ENCODE data around the gene NR2C2.

Gene NR2C2

GRCh38 chr3:14923476-14923875, 23.9 kb upstream of the NR2C2 start:
- Histone ChIP-seq H3K18ac (ENCODE audit: low read length) (no peak overlapping the region), H3K4ac (ENCODE audit: low read depth, low read length) (no peak overlapping the region), H3K27ac (ENCODE audit: low read depth, low read length) (no peak overlapping the region), H2BK120ac (ENCODE audit: insufficient read depth, low read length, poor library complexity) (no peak overlapping the region), H2BK5ac (ENCODE audit: low read depth, low read length, poor library complexity) (no peak overlapping the region), H3K27me3 (ENCODE audit: insufficient read depth, low read length) (no peaks in the 10 kb centered on the region), H3K23ac (ENCODE audit: low read length) (no peak overlapping the region), H2AFZ (ENCODE audit: insufficient read depth, low read length, poor library complexity) (no peak overlapping the region), H2AK5ac (ENCODE audit: low read length) (no peak overlapping the region), H3K36me3 (ENCODE audit: control insufficient read depth in 1 of 2, insufficient read depth in 2 of 2, low read length in 2 of 2) (peaks cover 0 to 13% of the 10 kb centered on the region in 2 experiments), H4K91ac (ENCODE audit: low read depth, low read length) (no peak overlapping the region), H4K8ac (ENCODE audit: low read depth, low read length) (no peak overlapping the region), H3K9me3 (ENCODE audit: insufficient read depth, low read depth, low read length) (no peaks in the 10 kb centered on the region), H3K79me1 (ENCODE audit: low read length) (no peaks in the 10 kb centered on the region), H3K14ac (ENCODE audit: low read length) (no peak overlapping the region), H3K79me2 (ENCODE audit: control insufficient read depth, insufficient read depth, low read length, poor library complexity) (no peaks in the 10 kb centered on the region), H4K12ac (ENCODE audit: low read depth, low read length) (no peak overlapping the region), H2BK12ac (ENCODE audit: low read length) (no peak overlapping the region), H3K4me1 (ENCODE audit: control insufficient read depth in 1 of 2, insufficient read depth in 2 of 2, low read length in 2 of 2) (peaks cover 3 to 6% of the 10 kb centered on the region in 2 experiments), H3K4me2 (ENCODE audit: low read length) (no peak overlapping the region), H3K9ac (ENCODE audit: low read length) (no peak overlapping the region), H3K4me3 (ENCODE audit: low read depth, low read length) (no peak overlapping the region)
- no CpG with 5 or more reads among the region's 6 CpGs for WGBS (ENCODE audit: extremely low coverage, insufficient coverage, insufficient read length)
- DNase-seq, result no peak

GRCh38 chr3:14925729-14926591, 21.4 kb upstream of the NR2C2 start:
- no CpG with 5 or more reads among the region's 9 CpGs for WGBS (ENCODE audit: extremely low coverage, insufficient coverage, insufficient read length)
- Histone ChIP-seq H3K14ac (ENCODE audit: low read length) (no peak overlapping the region), H2BK120ac (ENCODE audit: insufficient read depth, low read length, poor library complexity) (no peak overlapping the region), H4K91ac (ENCODE audit: low read depth, low read length) (no peak overlapping the region), H3K79me2 (ENCODE audit: control insufficient read depth, insufficient read depth, low read length, poor library complexity) (no peaks in the 10 kb centered on the region), H3K4me3 (ENCODE audit: low read depth, low read length) (no peak overlapping the region), H3K9me3 (ENCODE audit: insufficient read depth, low read depth, low read length) (no peaks in the 10 kb centered on the region), H3K4me1 (ENCODE audit: control insufficient read depth in 1 of 2, insufficient read depth in 2 of 2, low read length in 2 of 2) (peaks cover 3 to 6% of the 10 kb centered on the region in 2 experiments), H2AK5ac (ENCODE audit: low read length) (no peak overlapping the region), H2AFZ (ENCODE audit: insufficient read depth, low read length, poor library complexity) (no peak overlapping the region), H3K4me2 (ENCODE audit: low read length) (no peak overlapping the region), H3K18ac (ENCODE audit: low read length) (no peak overlapping the region), H2BK12ac (ENCODE audit: low read length) (no peak overlapping the region), H2BK5ac (ENCODE audit: low read depth, low read length, poor library complexity) (no peak overlapping the region), H3K23ac (ENCODE audit: low read length) (no peak overlapping the region), H3K4ac (ENCODE audit: low read depth, low read length) (no peak overlapping the region), H3K27ac (ENCODE audit: low read depth, low read length) (no peak overlapping the region), H3K27me3 (ENCODE audit: insufficient read depth, low read length) (no peaks in the 10 kb centered on the region), H3K9ac (ENCODE audit: low read length) (peak overlapping the region; percentile 18), H4K12ac (ENCODE audit: low read depth, low read length) (no peak overlapping the region), H3K36me3 (ENCODE audit: control insufficient read depth in 1 of 2, insufficient read depth in 2 of 2, low read length in 2 of 2) (peaks cover 0 to 11% of the 10 kb centered on the region in 2 experiments), H3K79me1 (ENCODE audit: low read length) (no peaks in the 10 kb centered on the region), H4K8ac (ENCODE audit: low read depth, low read length) (no peak overlapping the region)
- peak; percentile 44 to 82 for DNase-seq

- H2AFZ ChIP-seq (ENCODE audit: insufficient read depth, low read length, poor library complexity), result no peak overlapping the region
- H3K4me3 ChIP-seq (ENCODE audit: low read depth, low read length), result no peak overlapping the region
- no CpG with 5 or more reads among the region's 1 CpG for WGBS (ENCODE audit: extremely low coverage, insufficient coverage, insufficient read length)
- H3K9ac ChIP-seq (ENCODE audit: low read length), result no peak overlapping the region
- no peak overlapping the region for H2BK12ac ChIP-seq (ENCODE audit: low read length)
- H4K8ac ChIP-seq (ENCODE audit: low read depth, low read length), result no peak overlapping the region
- no peak overlapping the region for H3K18ac ChIP-seq (ENCODE audit: low read length)
- no peaks in the 10 kb centered on the region for H3K79me2 ChIP-seq (ENCODE audit: control insufficient read depth, insufficient read depth, low read length, poor library complexity)
- no peak overlapping the region for H2BK120ac ChIP-seq (ENCODE audit: insufficient read depth, low read length, poor library complexity)
- no peaks in the 10 kb centered on the region for H3K79me1 ChIP-seq (ENCODE audit: low read length)
- H3K4me1 ChIP-seq (ENCODE audit: control insufficient read depth in 1 of 2, insufficient read depth in 2 of 2, low read length in 2 of 2), result peaks cover 3 to 6% of the 10 kb centered on the region in 2 experiments
- H3K27ac ChIP-seq (ENCODE audit: low read depth, low read length), result no peak overlapping the region
- no peak overlapping the region for H4K91ac ChIP-seq (ENCODE audit: low read depth, low read length)
- H2BK5ac ChIP-seq (ENCODE audit: low read depth, low read length, poor library complexity), result no peak overlapping the region
- H3K4ac ChIP-seq (ENCODE audit: low read depth, low read length), result no peak overlapping the region
- no peak for DNase-seq
- no peak overlapping the region for H2AK5ac ChIP-seq (ENCODE audit: low read length)
- H3K14ac ChIP-seq (ENCODE audit: low read length), result no peak overlapping the region
- H3K9me3 ChIP-seq (ENCODE audit: insufficient read depth, low read depth, low read length), result no peaks in the 10 kb centered on the region
- no peaks in the 10 kb centered on the region for H3K27me3 ChIP-seq (ENCODE audit: insufficient read depth, low read length)
- H3K4me2 ChIP-seq (ENCODE audit: low read length), result no peak overlapping the region
- H3K36me3 ChIP-seq (ENCODE audit: control insufficient read depth in 1 of 2, insufficient read depth in 2 of 2, low read length in 2 of 2), result peaks cover 0 to 11% of the 10 kb centered on the region in 2 experiments
- no peak overlapping the region for H4K12ac ChIP-seq (ENCODE audit: low read depth, low read length)
- H3K23ac ChIP-seq (ENCODE audit: low read length), result no peak overlapping the region
Measured at GRCh38 chr3:14926592-14926991, 20.8 kb upstream of the NR2C2 start.

- Histone ChIP-seq H2AK5ac (ENCODE audit: low read length) (no peak overlapping the region), H3K18ac (ENCODE audit: low read length) (no peak overlapping the region), H3K27me3 (ENCODE audit: insufficient read depth, low read length) (no peaks in the 10 kb centered on the region), H2BK120ac (ENCODE audit: insufficient read depth, low read length, poor library complexity) (no peak overlapping the region), H3K79me1 (ENCODE audit: low read length) (no peaks in the 10 kb centered on the region), H3K4ac (ENCODE audit: low read depth, low read length) (no peak overlapping the region), H3K4me2 (ENCODE audit: low read length) (no peak overlapping the region), H2BK5ac (ENCODE audit: low read depth, low read length, poor library complexity) (no peak overlapping the region), H3K9me3 (ENCODE audit: insufficient read depth, low read depth, low read length) (no peaks in the 10 kb centered on the region), H4K8ac (ENCODE audit: low read depth, low read length) (no peak overlapping the region), H3K27ac (ENCODE audit: low read depth, low read length) (no peak overlapping the region), H4K91ac (ENCODE audit: low read depth, low read length) (no peak overlapping the region), H3K23ac (ENCODE audit: low read length) (no peak overlapping the region), H2AFZ (ENCODE audit: insufficient read depth, low read length, poor library complexity) (no peak overlapping the region), H3K9ac (ENCODE audit: low read length) (no peak overlapping the region), H3K4me1 (ENCODE audit: control insufficient read depth in 1 of 2, insufficient read depth in 2 of 2, low read length in 2 of 2) (peaks cover 3 to 6% of the 10 kb centered on the region in 2 experiments), H2BK12ac (ENCODE audit: low read length) (no peak overlapping the region), H3K4me3 (ENCODE audit: low read depth, low read length) (no peak overlapping the region), H3K79me2 (ENCODE audit: control insufficient read depth, insufficient read depth, low read length, poor library complexity) (no peaks in the 10 kb centered on the region), H4K12ac (ENCODE audit: low read depth, low read length) (no peak overlapping the region), H3K14ac (ENCODE audit: low read length) (no peak overlapping the region), H3K36me3 (ENCODE audit: control insufficient read depth in 1 of 2, insufficient read depth in 2 of 2, low read length in 2 of 2) (peaks cover 0 to 8% of the 10 kb centered on the region in 2 experiments)
- no CpG with 5 or more reads among the region's 5 CpGs for WGBS (ENCODE audit: extremely low coverage, insufficient coverage, insufficient read length)
- DNase-seq, result no peak
Measured at GRCh38 chr3:14927308-14927707, 20.1 kb upstream of the NR2C2 start.

All from trophoblast cell (in vitro differentiated cells and primary cell).